GM19240 (cell line): ENCODE data around the gene ASPDH.

Experiments
- DNase-seq: peaks from one replicate; pipeline ENCODE4 v3.0.0; 2011; ENCODE audit warnings: low spot score; ENCODE audit not compliant: insufficient read length

ASPDH gene

GRCh38 chr19:50496189-50497021 is 17.3 kb downstream of the ASPDH start:
- no peak for DNase-seq

GRCh38 chr19:50495020-50495531 is 18.6 kb downstream of the ASPDH start:
- no peak for DNase-seq

- no peak for DNase-seq
These were observed 19.3 kb downstream of the ASPDH start for GRCh38 chr19:50494186-50495019.

GRCh38 chr19:50493171-50493570 is 20.5 kb downstream of the ASPDH start:
- DNase-seq = no peak

- no peak for DNase-seq
These were observed 21.2 kb downstream of the ASPDH start for GRCh38 chr19:50492303-50493052.

- no peak for DNase-seq
These were observed 22.7 kb downstream of the ASPDH start for GRCh38 chr19:50490991-50491472.

- no peak for DNase-seq
These were observed 23.3 kb downstream of the ASPDH start for GRCh38 chr19:50490411-50490811.

GRCh38 chr19:50489461-50490011 is 24.2 kb downstream of the ASPDH start:
- no peak for DNase-seq

- no peak for DNase-seq
These were observed 25.1 kb downstream of the ASPDH start for GRCh38 chr19:50488389-50489194.

GRCh38 chr19:50486823-50487515 is 26.7 kb downstream of the ASPDH start:
- no peak for DNase-seq

GRCh38 chr19:50485284-50485955 is 28.3 kb downstream of the ASPDH start:
- DNase-seq = no peak

- no peak for DNase-seq
These were observed 30.8 kb downstream of the ASPDH start for GRCh38 chr19:50482916-50483315.

GRCh38 chr19:50482271-50482855 is 31.4 kb downstream of the ASPDH start:
- DNase-seq = no peak

- no peak for DNase-seq
These were observed 32.2 kb downstream of the ASPDH start for GRCh38 chr19:50481351-50482149.

- no peak for DNase-seq
These were observed 33.2 kb downstream of the ASPDH start for GRCh38 chr19:50480281-50481111.

- DNase-seq = no peak
These were observed 33.9 kb downstream of the ASPDH start for GRCh38 chr19:50479761-50480251.
